Stomach smooth muscle (tissue), 2 donors: Measurements from ENCODE around the gene SCML1.

Experiments used
- H3K27ac ChIP-seq: one replicate; pipeline ENCODE4 v1.7.0; 2013; ENCODE audit warnings: mild to moderate bottlenecking, low read length, inconsistent platforms
- H3K27me3 ChIP-seq, 2 donors: one replicate each; pipeline ENCODE4 v1.7.0; 2013; ENCODE audit warnings: low read length in 2 of 2; ENCODE audit not compliant: insufficient read depth in 2 of 2, control insufficient read depth in 1 of 2
- H3K36me3 ChIP-seq, 2 donors: one replicate each; pipeline ENCODE4 v1.7.0; 2013; ENCODE audit warnings: low read length in 2 of 2; ENCODE audit not compliant: control insufficient read depth in 2 of 2, insufficient read depth in 2 of 2
- H3K4me1 ChIP-seq: one replicate; pipeline ENCODE4 v1.7.0; 2013; ENCODE audit warnings: low read length; ENCODE audit not compliant: control insufficient read depth, insufficient read depth
- H3K4me3 ChIP-seq, 2 donors: one replicate each; pipeline ENCODE4 v1.7.0; 2013; ENCODE audit warnings: low read length in 2 of 2
- H3K9ac ChIP-seq, 2 donors: one replicate each; pipeline ENCODE4 v1.7.0; 2013; ENCODE audit warnings: low read length in 2 of 2, mild to moderate bottlenecking in 1 of 2
- H3K9me3 ChIP-seq, 2 donors: one replicate each; pipeline ENCODE4 v1.7.0; 2013; ENCODE audit warnings: low read length in 2 of 2; ENCODE audit not compliant: control insufficient read depth in 2 of 2
- donor health status: healthy.
- donor health status: Pancreatic carcinoma.

The SCML1 gene

DNA sequence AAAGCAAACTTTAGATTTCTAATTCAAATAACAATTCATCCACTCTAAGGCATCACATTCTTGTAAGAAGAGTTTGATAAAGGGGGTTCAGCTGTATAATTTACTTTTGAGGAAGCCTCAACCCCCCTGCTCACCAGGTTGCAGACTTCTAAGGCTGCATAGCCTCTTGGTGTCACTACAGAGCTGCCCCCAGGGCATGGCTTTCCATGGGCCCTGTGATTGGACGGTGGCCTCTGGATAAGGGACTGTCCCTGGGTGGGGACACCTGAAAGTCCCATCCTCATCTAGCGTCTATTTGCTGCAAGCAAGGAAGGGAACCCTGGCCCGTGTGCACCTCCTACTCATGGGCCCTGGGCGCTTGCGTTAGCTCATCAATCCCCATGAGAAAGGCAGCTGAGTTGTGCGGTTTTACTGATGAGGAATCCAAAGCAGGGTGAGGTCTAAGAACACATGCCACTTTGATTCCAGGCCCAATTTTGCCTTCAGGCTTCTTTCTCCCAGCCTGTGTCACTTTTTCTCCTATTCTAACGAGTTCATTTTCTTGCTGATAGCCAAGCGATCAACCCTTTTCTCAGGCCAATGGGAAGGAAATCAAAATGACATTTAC, 51.8 kb downstream of the SCML1 start:
- Histone ChIP-seq H3K4me3 (no peak overlapping the region), H3K9me3 (no peaks in the 10 kb centered on the region), H3K4me1 (no peaks in the 10 kb centered on the region), H3K27ac (no peak overlapping the region), H3K27me3 (peaks cover 0 to 15% of the 10 kb centered on the region in 2 donors), H3K9ac (no peak overlapping the region), H3K36me3 (no peaks in the 10 kb centered on the region)

DNA sequence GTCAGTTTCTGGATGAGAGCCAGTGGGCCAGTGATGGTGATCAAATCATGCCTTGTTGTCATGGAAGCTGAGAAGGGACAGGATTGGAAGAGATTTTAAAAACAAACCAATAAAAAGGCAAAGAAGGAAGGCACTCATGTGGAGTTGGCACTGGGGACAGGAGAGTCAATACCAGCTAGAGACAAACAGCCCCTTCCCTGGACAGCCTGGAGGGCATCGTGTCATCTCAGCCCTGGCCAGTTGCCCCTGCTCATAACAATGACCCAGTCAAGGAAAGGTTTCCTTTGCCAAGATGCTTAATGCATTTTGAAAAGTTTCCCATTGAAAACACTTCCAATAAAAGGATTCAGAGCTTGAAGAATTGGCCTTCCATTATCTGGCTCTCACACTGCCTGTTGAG, 55.5 kb downstream of the SCML1 start:
- H3K9ac ChIP-seq, result no peak overlapping the region
- no peak overlapping the region for H3K27ac ChIP-seq
- H3K4me3 ChIP-seq, result no peak overlapping the region

DNA sequence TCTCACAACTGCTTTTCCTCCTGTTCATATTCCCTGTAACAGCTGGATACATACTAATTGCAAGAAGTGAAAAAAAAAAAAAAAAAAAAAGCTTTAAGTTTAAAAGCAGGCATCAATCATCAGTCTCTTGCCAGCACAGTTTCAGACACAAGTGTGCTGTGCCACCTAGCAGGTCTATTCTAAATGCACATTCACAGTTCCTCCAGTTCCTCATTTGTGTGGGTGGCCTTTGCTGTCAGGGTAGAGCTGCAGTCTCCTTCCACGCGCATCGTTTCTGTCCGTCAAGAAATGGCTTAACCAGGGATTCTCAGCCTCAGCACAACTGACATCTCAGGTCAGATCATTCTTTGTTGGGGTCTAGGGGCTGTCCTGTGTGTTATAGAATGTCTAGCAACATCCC, 61.6 kb downstream of the SCML1 start:
- no peak overlapping the region for H3K9ac ChIP-seq
- peaks cover 3% of the 10 kb centered on the region for H3K4me1 ChIP-seq
- no peak overlapping the region for H3K27ac ChIP-seq
- H3K27me3 ChIP-seq, result peaks cover 0 to 15% of the 10 kb centered on the region in 2 donors
- no peaks in the 10 kb centered on the region for H3K9me3 ChIP-seq
- H3K4me3 ChIP-seq, result no peak overlapping the region
- H3K36me3 ChIP-seq, result no peaks in the 10 kb centered on the region

More for the DNA sequence above, 55.5 kb downstream of the SCML1 start:
- H3K36me3 ChIP-seq, result no peaks in the 10 kb centered on the region
- H3K4me1 ChIP-seq, result peaks cover 3% of the 10 kb centered on the region
- no peaks in the 10 kb centered on the region for H3K9me3 ChIP-seq
- H3K27me3 ChIP-seq, result peaks cover 0 to 12% of the 10 kb centered on the region in 2 donors

DNA sequence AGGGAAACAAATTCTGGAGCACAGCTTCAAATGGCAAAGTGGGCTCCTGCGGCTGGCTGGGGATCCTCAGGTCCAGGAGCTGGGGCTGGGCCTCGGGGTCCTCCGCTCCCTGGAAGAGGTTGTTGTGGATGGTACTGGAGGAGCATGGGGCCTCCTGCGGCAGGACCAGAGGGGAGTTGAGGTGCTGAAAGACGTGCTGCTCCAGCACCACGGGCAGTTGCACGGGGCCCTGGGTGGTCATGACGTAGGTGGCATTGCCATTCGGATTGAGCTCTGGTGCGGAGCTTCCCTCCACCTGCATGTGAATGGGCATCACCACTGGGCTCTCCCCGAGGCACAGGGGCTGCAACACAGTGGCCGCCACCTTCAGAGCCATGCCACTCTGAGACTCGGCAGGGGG, 64.1 kb downstream of the SCML1 start:
- Histone ChIP-seq H3K27ac (no peak overlapping the region), H3K36me3 (no peaks in the 10 kb centered on the region), H3K9me3 (no peaks in the 10 kb centered on the region), H3K4me1 (peaks cover 3% of the 10 kb centered on the region), H3K27me3 (peaks cover 0 to 22% of the 10 kb centered on the region in 2 donors), H3K4me3 (no peak overlapping the region), H3K9ac (no peak overlapping the region)

DNA sequence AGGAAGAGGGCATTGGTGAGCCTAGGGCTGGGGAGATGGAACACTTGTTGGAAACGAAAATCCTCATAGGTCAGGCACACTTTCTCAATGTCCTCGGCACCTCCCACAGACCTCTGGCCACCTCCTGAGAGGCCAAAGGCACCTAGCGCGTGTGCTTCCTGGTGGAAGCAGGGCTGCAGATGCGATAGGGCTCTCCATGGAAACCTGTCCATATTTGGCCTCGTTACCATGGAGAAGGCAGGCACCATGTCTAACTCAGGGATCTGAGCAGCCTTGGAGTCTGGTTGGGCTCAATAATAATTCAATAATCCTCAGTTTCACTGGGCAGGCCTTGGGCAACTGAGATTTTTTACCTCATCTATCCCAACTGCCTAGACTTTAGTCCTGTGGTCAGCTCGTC, 65.5 kb downstream of the SCML1 start:
- Histone ChIP-seq H3K4me1 (peaks cover under 1% of the 10 kb centered on the region), H3K36me3 (no peaks in the 10 kb centered on the region), H3K4me3 (no peak overlapping the region), H3K9me3 (no peaks in the 10 kb centered on the region), H3K27me3 (peaks cover 0 to 22% of the 10 kb centered on the region in 2 donors), H3K27ac (no peak overlapping the region), H3K9ac (no peak overlapping the region)

DNA sequence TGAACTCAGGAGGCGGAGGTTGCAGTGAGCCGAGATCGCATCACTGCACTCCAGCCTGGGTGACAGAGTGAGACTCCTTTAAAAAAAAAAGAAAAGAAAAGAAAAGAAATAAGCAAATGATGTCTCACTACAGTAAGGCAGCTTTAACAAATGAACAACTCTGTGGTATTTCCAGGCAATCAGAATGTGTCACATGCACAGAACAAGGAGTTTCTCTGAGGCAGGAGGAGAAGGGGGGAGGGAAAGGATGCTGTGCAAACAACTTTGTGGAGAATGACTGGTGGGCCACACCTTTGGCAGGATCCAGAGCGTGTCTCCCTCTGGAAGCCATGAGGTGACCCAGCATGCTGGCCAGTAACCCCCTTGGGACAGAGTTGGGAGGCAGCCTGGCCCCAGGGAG, 66.2 kb downstream of the SCML1 start:
- Histone ChIP-seq H3K9me3 (no peaks in the 10 kb centered on the region), H3K9ac (no peak overlapping the region), H3K4me1 (no peaks in the 10 kb centered on the region), H3K27me3 (peaks cover 0 to 22% of the 10 kb centered on the region in 2 donors), H3K27ac (no peak overlapping the region), H3K36me3 (no peaks in the 10 kb centered on the region), H3K4me3 (no peak overlapping the region)
